ENCODE results near the gene CAMK1G. TPM values are rescaled to one million over a fixed set of nuclear protein-coding genes. Genes with fewer than 3 reads are reported as not detected.

CAMK1G gene
- polyA plus RNA-seq, 6 donors from 2014 or later: not detected

DNA sequence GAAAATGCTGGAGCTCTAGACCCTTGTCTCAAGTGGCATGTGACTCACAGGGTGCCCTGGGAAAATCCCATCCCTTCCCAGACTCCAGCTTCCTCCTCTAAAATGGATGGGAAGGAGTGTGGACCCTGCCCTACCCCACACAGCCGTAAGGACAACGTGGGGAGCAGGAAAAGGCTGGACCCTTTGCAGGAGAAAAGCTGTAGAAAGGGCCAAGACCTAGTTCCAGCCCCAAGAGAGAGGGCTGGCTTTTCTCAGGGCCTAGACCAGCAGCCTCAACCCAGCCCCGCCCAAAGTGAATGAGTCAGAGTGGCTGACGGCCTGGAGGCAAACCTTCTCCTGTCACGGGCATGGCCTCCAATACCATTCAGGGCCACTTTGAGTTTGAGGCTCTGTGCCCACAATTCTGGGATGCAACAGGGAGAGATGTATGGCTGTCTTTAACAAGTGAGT lies 67.6 kb downstream of the CAMK1G start:
- DNase-seq (no peak), ATAC-seq (ENCODE audit: low read depth in 2 of 2) (no peak)
- H3K4me3 Mint-ChIP-seq: no peak overlapping the region
- H3K27ac Mint-ChIP-seq: peak overlapping the region in 2 of 6 donors; percentile 36 to 52
- no peaks in the 10 kb centered on the region for H3K36me3 Mint-ChIP-seq
- no peaks in the 10 kb centered on the region for H3K9me3 Mint-ChIP-seq
- no peaks in the 10 kb centered on the region for H3K4me1 Mint-ChIP-seq
- peaks cover 0 to 31% (median 24%) of the 10 kb centered on the region in 3 donors for H3K27me3 Mint-ChIP-seq

DNA sequence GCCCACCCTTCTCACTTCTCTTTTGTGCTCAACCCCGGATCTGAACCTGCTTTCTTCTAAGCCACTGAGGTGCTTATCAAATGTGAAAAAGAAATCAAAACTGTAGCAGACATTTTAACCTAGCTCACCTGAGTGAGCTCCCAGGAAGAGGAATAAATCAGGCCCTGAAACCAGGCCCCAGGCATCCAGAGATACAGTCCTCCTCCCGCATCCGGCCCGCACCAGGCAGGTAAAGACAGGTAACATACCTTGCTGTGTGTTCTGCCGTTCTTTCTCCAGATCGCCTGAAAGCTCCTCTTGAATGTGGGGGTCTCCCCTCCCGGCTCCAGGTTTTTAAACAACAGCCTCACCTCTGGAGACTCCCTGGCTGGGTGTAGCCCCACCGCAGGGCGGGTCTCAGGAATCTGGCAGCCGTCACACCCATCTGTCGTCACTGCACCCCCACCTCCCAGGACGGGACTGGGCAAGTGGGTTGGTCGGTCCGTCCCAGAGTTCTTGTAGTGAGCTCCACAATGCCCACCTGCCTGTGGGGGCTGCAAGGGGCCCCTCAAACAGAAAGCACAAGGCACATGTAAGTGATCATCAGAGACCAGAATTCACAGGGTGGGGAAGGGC lies 68.7 kb downstream of the CAMK1G start, which contains the start of gene LAMB3:
Gene LAMB3, minus strand, starts transcription at position 305 of the 615 bp plus-strand sequence. CDS start 1,481 bp downstream, outside the sequence.
- Mint-ChIP-seq H3K27ac (peak within 1 kb of the TSS in 3 of 6 donors; percentile 36 to 59 (median 52)), H3K36me3 (no peaks in the 10 kb centered on the region), H3K9me3 (no peaks in the 10 kb centered on the region), H3K27me3 (peaks cover 4 to 31% (median 23%) of the 10 kb centered on the region in 3 donors), H3K4me1 (no peaks in the 10 kb centered on the region), H3K4me3 (peak within 1 kb of the TSS in 1 of 8 donors; percentile 16)
- DNase-seq (no peak), ATAC-seq (ENCODE audit: low read depth in 2 of 2) (no peak)

DNA sequence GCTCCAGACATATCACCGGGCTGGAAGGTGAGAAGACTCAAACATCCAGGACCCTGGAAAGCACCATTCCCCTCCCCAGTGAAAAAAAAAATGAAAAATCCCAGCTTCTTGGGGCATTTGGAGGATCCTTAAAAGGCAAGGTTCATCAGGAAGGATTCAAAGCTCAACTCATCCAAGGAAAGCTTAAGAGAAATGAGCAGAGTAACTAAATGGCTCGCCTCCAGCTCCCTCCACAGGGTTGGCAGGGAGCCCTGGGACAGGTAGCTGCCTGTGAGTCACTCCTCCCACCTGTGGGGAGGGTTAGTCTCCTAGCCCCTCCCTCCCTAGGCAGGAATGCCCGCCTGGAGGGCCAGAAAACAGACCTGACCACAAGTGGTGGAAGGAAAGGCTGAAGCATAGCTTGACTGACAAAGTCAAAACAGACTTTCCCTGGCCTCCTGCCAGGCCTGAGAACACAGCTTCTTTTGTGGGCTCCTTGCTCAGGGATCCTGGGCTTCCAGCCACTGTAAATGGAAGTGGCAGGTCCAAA lies 69.4 kb downstream of the CAMK1G start:
- Mint-ChIP-seq H3K36me3 (no peaks in the 10 kb centered on the region), H3K27ac (no peak overlapping the region), H3K27me3 (peaks cover 4 to 38% (median 30%) of the 10 kb centered on the region in 3 donors), H3K4me3 (no peak overlapping the region), H3K9me3 (no peaks in the 10 kb centered on the region), H3K4me1 (no peaks in the 10 kb centered on the region)
- no peak for DNase-seq
- no peak for ATAC-seq (ENCODE audit: low read depth in 2 of 2)

DNA sequence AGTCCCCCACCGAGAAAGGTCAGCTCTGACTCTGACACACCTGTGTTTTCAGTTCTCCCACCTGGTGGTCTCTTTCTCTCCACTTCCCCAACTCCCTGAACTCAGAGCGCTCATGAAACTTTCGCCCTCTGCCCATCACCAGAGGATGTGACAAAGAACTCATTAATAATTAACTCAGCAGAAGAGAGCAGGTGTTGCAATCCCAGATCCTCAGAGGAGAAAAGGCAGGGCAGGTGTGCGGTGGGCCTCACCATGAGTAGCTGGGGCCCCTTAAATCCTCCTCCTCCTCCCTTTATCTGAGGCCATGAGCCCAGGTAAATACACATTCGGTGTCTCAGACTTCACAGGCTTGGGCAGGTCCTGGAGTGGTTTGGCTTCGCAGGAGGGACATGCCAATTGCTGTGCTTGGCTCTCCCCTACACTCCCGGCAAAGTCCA lies 70.4 kb downstream of the CAMK1G start:
- Mint-ChIP-seq H3K36me3 (no peaks in the 10 kb centered on the region), H3K4me1 (peaks cover 0 to 3% (median 0%) of the 10 kb centered on the region in 3 donors), H3K27ac (no peak overlapping the region), H3K4me3 (no peak overlapping the region), H3K27me3 (peaks cover 10 to 45% (median 35%) of the 10 kb centered on the region in 3 donors), H3K9me3 (no peaks in the 10 kb centered on the region)
- DNase-seq (no peak), ATAC-seq (ENCODE audit: low read depth in 2 of 2) (no peak)

DNA sequence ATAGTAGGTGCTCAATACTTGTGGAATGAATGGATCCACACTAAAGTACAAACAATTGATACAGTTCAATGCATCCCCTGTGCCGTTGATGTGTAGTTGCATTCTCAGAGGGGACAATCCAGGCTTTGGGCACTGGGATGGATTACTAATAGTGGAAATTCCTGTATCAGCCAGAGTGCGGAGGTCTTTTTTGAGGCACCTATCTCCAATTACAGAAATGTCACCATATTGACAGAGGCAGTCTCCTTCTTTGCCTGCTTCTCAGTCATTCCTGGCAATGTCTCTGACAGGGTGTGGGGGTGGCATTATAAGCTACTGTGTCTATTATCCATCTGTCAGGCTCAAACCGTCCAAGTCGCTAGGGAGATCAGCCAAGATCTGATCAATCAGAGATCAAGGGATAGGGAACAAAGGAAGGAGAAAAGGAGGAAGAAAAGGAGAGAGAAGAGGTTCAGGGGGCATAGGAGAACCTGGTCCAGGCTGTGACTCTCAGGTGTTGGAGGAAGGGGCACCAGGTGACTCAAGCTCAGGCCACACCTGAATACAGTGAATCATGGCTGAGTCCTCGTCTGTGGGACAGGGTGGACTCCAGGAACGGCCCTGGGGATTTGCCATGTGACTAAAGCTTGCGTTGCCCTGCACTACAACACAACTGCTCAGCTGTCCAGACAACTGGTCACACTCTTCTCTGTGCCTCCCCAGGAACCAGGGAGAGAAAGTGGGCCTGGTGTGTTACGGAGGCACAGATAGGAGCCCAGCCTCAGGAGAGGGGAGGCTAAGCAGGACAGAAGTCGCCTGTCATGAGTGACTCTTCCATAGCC lies 72.1 kb downstream of the CAMK1G start:
- Mint-ChIP-seq H3K4me1 (peaks cover 4 to 13% (median 7%) of the 10 kb centered on the region in 3 donors), H3K36me3 (no peaks in the 10 kb centered on the region), H3K27ac (no peak overlapping the region), H3K27me3 (peaks cover 18 to 48% (median 38%) of the 10 kb centered on the region in 3 donors), H3K4me3 (no peak overlapping the region), H3K9me3 (no peaks in the 10 kb centered on the region)
- ATAC-seq (ENCODE audit: low read depth in 2 of 2) (no peak), DNase-seq (no peak)

DNA sequence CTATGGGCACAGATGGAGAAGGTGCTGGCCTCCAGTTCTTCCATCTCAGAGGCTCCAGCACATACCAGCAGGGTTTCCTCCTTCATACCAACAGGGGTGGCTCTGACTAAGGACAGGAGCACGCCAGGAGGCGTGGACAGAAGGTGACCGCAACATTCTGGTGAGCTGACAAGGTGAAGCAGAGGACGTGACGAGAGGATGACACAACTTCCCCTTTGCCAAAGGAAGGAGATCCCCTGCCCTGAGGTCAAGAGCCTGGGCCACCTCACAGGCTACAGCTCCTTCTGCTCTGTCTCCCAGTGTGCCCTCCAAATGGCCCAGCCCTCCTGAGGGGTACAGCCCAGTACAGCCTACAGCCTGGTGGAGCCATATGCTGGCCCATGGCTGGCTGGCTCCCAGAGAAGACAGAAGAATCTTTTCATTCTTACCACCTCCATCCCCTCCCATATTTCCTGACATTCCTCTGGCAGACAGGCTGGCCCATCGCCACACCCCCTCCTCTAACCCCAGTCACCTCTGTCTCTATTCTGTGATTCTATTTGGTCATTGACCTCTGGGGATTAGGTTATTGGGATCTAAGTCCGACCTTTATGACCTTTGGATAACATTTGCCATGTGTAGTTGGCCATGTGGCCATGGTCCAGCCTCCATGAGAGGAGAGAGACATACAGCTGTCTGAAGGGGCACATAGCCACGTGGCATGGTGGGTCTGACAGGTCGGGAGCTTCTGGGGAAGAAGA lies 73.8 kb downstream of the CAMK1G start:
- H3K27me3 Mint-ChIP-seq: peaks cover 18 to 48% (median 38%) of the 10 kb centered on the region in 3 donors
- no peak overlapping the region for H3K27ac Mint-ChIP-seq
- no peaks in the 10 kb centered on the region for H3K36me3 Mint-ChIP-seq
- peaks cover 4 to 13% (median 7%) of the 10 kb centered on the region in 3 donors for H3K4me1 Mint-ChIP-seq
- no peaks in the 10 kb centered on the region for H3K9me3 Mint-ChIP-seq
- no peak overlapping the region for H3K4me3 Mint-ChIP-seq
- DNase-seq (no peak), ATAC-seq (ENCODE audit: low read depth in 2 of 2) (no peak)

DNA sequence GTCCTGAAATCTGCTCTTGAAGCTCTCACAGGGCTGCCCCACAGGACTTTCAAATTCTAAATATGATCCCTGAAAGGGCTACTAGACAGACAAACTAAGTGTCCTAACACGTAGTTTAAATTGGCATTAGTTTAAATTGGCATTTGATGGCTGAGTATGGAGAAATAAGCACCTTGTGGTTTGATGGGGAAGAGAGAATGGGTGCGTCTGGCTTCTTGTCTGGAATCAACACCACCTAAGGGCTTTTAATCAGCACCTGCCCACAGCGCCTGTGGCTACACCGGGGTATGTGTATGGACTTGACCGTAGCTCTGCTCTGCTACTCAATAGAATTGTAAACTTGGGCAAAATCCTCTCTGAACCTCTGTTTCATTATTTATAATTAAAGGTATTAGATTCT lies 74.4 kb downstream of the CAMK1G start:
- ATAC-seq (ENCODE audit: low read depth in 2 of 2): no peak

DNA sequence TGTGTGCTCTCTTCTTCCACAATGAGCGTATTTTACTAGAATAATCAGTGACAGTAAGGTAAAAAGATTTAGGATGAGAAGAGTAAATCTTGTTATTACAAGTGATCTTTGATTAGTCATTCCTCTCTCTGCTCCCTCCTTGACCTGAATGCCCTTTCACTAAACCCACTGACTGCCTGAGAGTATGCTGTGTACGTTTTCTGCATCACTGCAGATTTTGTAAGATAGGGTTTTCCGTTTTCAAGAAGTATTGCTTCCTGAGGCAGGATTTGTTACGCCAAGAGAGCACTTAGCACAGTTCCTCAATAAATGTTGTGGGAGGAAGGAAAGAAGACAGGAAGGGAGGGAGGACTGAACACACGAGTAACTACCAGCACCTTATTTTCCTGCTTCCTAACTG lies 76.4 kb downstream of the CAMK1G start:
- DNase-seq: no peak
- Mint-ChIP-seq H3K4me3 (no peak overlapping the region), H3K9me3 (peaks cover 0 to 2% (median 0%) of the 10 kb centered on the region in 7 donors), H3K36me3 (no peaks in the 10 kb centered on the region), H3K27me3 (peaks cover 26 to 56% (median 30%) of the 10 kb centered on the region in 3 donors), H3K27ac (peak overlapping the region in 2 of 6 donors; percentile 15 to 61), H3K4me1 (peaks cover 4 to 13% (median 7%) of the 10 kb centered on the region in 3 donors)
- ATAC-seq (ENCODE audit: low read depth in 2 of 2): no peak

More for the DNA sequence above, 74.4 kb downstream of the CAMK1G start:
- H3K36me3 Mint-ChIP-seq: no peaks in the 10 kb centered on the region
- peaks cover 4 to 13% (median 7%) of the 10 kb centered on the region in 3 donors for H3K4me1 Mint-ChIP-seq
- peaks cover 0 to 1% (median 0%) of the 10 kb centered on the region in 7 donors for H3K9me3 Mint-ChIP-seq
- peaks cover 18 to 52% (median 38%) of the 10 kb centered on the region in 3 donors for H3K27me3 Mint-ChIP-seq
- H3K27ac Mint-ChIP-seq: no peak overlapping the region
- no peak overlapping the region for H3K4me3 Mint-ChIP-seq
- DNase-seq: no peak

DNA sequence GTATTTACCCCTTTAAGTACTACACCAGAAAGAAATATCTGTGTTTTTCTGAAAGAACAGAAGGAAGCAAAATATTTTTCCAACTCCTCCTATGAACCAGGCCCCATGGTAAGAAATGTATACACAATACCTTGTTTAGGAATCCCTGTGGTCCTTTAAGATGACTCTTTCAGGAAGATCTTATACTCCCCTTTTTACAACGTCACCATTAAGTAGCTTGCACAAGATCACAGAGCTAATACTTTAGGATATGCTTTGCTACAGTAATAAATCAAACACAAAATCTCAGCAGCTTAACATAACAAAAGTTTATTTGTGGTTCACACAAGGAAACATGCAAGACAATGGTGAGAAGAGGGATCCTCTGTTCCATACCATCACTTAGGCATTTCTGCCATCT lies 77.6 kb downstream of the CAMK1G start:
- peaks cover 0 to 2% (median 0%) of the 10 kb centered on the region in 7 donors for H3K9me3 Mint-ChIP-seq
- no peaks in the 10 kb centered on the region for H3K36me3 Mint-ChIP-seq
- peak overlapping the region in 1 of 6 donors; percentile 33 for H3K27ac Mint-ChIP-seq
- no peak for DNase-seq
- peaks cover 4 to 13% (median 7%) of the 10 kb centered on the region in 3 donors for H3K4me1 Mint-ChIP-seq
- H3K27me3 Mint-ChIP-seq: peaks cover 28 to 53% (median 33%) of the 10 kb centered on the region in 3 donors
- no peak for ATAC-seq (ENCODE audit: low read depth in 2 of 2)
- no peak overlapping the region for H3K4me3 Mint-ChIP-seq

DNA sequence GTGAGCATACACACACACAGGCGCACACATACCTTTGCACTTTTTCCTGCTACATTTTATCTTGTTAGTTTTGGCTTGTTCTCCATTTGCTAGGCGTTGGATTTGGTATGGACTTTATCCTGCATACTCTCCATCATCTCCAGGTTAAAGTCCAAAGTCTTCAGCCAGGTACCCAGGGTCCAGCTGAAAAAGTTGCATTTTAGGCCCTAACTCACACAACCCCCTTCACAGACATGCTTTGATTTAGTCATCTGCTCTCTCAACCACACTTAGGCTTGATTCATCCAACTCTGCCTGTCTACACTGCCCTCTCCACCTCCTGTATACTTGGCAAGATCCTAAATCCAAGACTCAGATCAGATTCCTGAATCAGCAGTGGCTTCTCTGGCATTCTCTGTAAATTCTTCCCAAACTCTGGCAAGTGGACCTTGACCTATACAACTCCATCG lies 79.4 kb downstream of the CAMK1G start:
- Mint-ChIP-seq H3K4me1 (peaks cover 4 to 13% (median 7%) of the 10 kb centered on the region in 3 donors), H3K27me3 (peaks cover 14 to 38% (median 28%) of the 10 kb centered on the region in 3 donors), H3K9me3 (peaks cover 0 to 2% (median 0%) of the 10 kb centered on the region in 7 donors), H3K27ac (no peak overlapping the region), H3K4me3 (no peak overlapping the region), H3K36me3 (no peaks in the 10 kb centered on the region)
- ATAC-seq (ENCODE audit: low read depth in 2 of 2): no peak
- no peak for DNase-seq

All from naive B cell (primary cell).